Heart left ventricle (tissue), 13 donors: ENCODE measurements around the gene LAPTM4A.

Source experiments
- CTCF ChIP-seq, 12 donors: fragments of 200-600 bp; sonication (generic) in 4 of 12; IDR thresholded peaks; one replicate each; pipeline versions ENCODE4 v1.5.0 to v1.8.0; 2018 to 2022; ENCODE audit warnings: antibody characterized with exemption in 12 of 12, mild to moderate bottlenecking in 5 of 12
- POLR2A ChIP-seq, 2 donors: fragments of 450-650 bp; IDR thresholded peaks; one replicate each; pipeline ENCODE4 v1.6.1; 2017; ENCODE audit warnings: antibody characterized with exemption in 2 of 2, mild to moderate bottlenecking in 2 of 2, moderate library complexity in 2 of 2
- donor health status: ischemic (EF 13 %, LVEDD 7.1; RV severe dilation, severe dysfunction).
- donor health status: DM: no; HTN: yes; CAD: no.
- donor health status: DM: no; HTN: no; CAD: no.
- donor health status: ischemic (EF 25% LVEDD 6.9; RV normal size, moderate dysfunction).
- donor health status: ischemic (EF 25% LVEDD 5.7; RV mildly dilated, moderate dysfunction).
- donor health status: ischemic (EF 35%, LVEDD 5.7; RV mildly dilated, moderate dysfunction).
- donor health status: nonischemic (EF 11% LVEDD 7.7; RV severe dilation, severe dysfunction).
- donor health status: DM: yes; HTN: yes; CAD: no.
- donor health status: PGD.
- donor health status: ischemic (EF 29% LVEDD 5.4; RV normal size, mild dysfunction).
- donor health status: nonischemic (EF 23%, LVEDD 6.1; RV moderate dilation, normal function).

- TF ChIP-seq CTCF (IDR thresholded peaks at IDR 0.05) (no peak), POLR2A (IDR thresholded peaks at IDR 0.05) (no peak)
Observed at GRCh38 chr2:20092226-20092900, 40.9 kb upstream of the LAPTM4A start.
